ENCODE results near the gene NAA15.
A peak's percentile ranks its signal among the peaks of the same experiment; 100 is the strongest.

NAA15 gene

GRCh38 chr4:139300431-139301112 lies 733 bp upstream of the NAA15 start:
- Histone ChIP-seq H3K27ac (ENCODE audit: low read depth, low read length) (peak overlapping the region; percentile 84), H3F3A (ENCODE audit: control insufficient read depth, insufficient read depth) (no peaks in the 10 kb centered on the region), H3K36me3 (ENCODE audit: control insufficient read depth, low read length) (peaks cover 41% of the 10 kb centered on the region), H3K79me2 (ENCODE audit: control insufficient read depth, low read length) (peaks cover 62% of the 10 kb centered on the region), H3K4me3 (ENCODE audit: low read length) (peak overlapping the region; percentile 98), H3K9me3 (ENCODE audit: control insufficient read depth, insufficient read depth, low read length) (no peaks in the 10 kb centered on the region), H3K4me2 (ENCODE audit: low read length) (peak overlapping the region; percentile 93), H4K20me1 (ENCODE audit: control insufficient read depth, insufficient read depth, low read depth, low read length) (peaks cover 18% of the 10 kb centered on the region), H3K9me2 (replicated peaks; ENCODE audit: control insufficient read depth, low read length) (no peaks in the 10 kb centered on the region), H3K27me3 (ENCODE audit: control insufficient read depth, low read length) (no peaks in the 10 kb centered on the region), H3K4me1 (ENCODE audit: control insufficient read depth, low read length) (peaks cover 55% of the 10 kb centered on the region)
- no peak for TF ChIP-seq CTCF (IDR thresholded peaks at IDR 0.05; ENCODE audit: low read depth, low read length, poor library complexity, severe bottlenecking)
- no peak for TF ChIP-seq EZH2phosphoT487 (IDR thresholded peaks at IDR 0.05; ENCODE audit: borderline replicate concordance, low read length)

GRCh38 chr4:139301821-139302611 lies 711 bp downstream of the NAA15 start, which contains the start of gene NDUFC1:
TSS of gene NDUFC1 (minus strand) at chr4:139302477. CDS start at chr4:139295798, 6,679 bp downstream.
- Histone ChIP-seq H3K36me3 (ENCODE audit: control insufficient read depth, low read length) (peaks cover 54% of the 10 kb centered on the region), H3K9me2 (replicated peaks; ENCODE audit: control insufficient read depth, low read length) (no peaks in the 10 kb centered on the region), H3K79me2 (ENCODE audit: control insufficient read depth, low read length) (peaks cover 77% of the 10 kb centered on the region), H3K27me3 (ENCODE audit: control insufficient read depth, low read length) (no peaks in the 10 kb centered on the region), H3K27ac (ENCODE audit: low read depth, low read length) (peak within 1 kb of the TSS; percentile 84), H4K20me1 (ENCODE audit: control insufficient read depth, insufficient read depth, low read depth, low read length) (peaks cover 27% of the 10 kb centered on the region), H3K4me3 (ENCODE audit: low read length) (peak within 1 kb of the TSS; percentile 98), H3K4me2 (ENCODE audit: low read length) (peak within 1 kb of the TSS; percentile 93), H3K9me3 (ENCODE audit: control insufficient read depth, insufficient read depth, low read length) (no peaks in the 10 kb centered on the region), H3K4me1 (ENCODE audit: control insufficient read depth, low read length) (peaks cover 54% of the 10 kb centered on the region), H3F3A (ENCODE audit: control insufficient read depth, insufficient read depth) (no peaks in the 10 kb centered on the region)
- no peak for TF ChIP-seq CTCF (IDR thresholded peaks at IDR 0.05; ENCODE audit: low read depth, low read length, poor library complexity, severe bottlenecking)
- TF ChIP-seq EZH2phosphoT487 (IDR thresholded peaks at IDR 0.05; ENCODE audit: borderline replicate concordance, low read length), result no peak

GRCh38 chr4:139304920-139305319 lies 3.6 kb downstream of the NAA15 start:
- Histone ChIP-seq H3K4me1 (ENCODE audit: control insufficient read depth, low read length) (peaks cover 52% of the 10 kb centered on the region), H3K4me2 (ENCODE audit: low read length) (peak overlapping the region; percentile 2; the same call in 1 of the 2 replicates), H3K36me3 (ENCODE audit: control insufficient read depth, low read length) (peaks cover 69% of the 10 kb centered on the region), H3K9me2 (replicated peaks; ENCODE audit: control insufficient read depth, low read length) (no peaks in the 10 kb centered on the region), H3K9me3 (ENCODE audit: control insufficient read depth, insufficient read depth, low read length) (no peaks in the 10 kb centered on the region), H3K27ac (ENCODE audit: low read depth, low read length) (no peak overlapping the region), H3K4me3 (ENCODE audit: low read length) (no peak overlapping the region), H4K20me1 (ENCODE audit: control insufficient read depth, insufficient read depth, low read depth, low read length) (peaks cover 29% of the 10 kb centered on the region), H3K79me2 (ENCODE audit: control insufficient read depth, low read length) (peaks cover 98% of the 10 kb centered on the region), H3K27me3 (ENCODE audit: control insufficient read depth, low read length) (no peaks in the 10 kb centered on the region), H3F3A (ENCODE audit: control insufficient read depth, insufficient read depth) (peaks cover 5% of the 10 kb centered on the region; the same call in 1 of the 2 replicates)
- TF ChIP-seq CTCF (IDR thresholded peaks at IDR 0.05; ENCODE audit: low read depth, low read length, poor library complexity, severe bottlenecking) (no peak), EZH2phosphoT487 (IDR thresholded peaks at IDR 0.05; ENCODE audit: borderline replicate concordance, low read length) (no peak)
